C1 segment of cervical spinal cord (tissue), 14 donors: ENCODE results near the gene SULT1C3.
"Not testable (repeated sequence)": the region's sequence is repeated elsewhere in the genome, so short reads cannot be mapped to it uniquely, and the experiment has no call there.

Experiments
- DNase-seq, 14 donors: peaks; one replicate each; lab custom pipeline; 2025; lab: John Stamatoyannopoulos, UW

SULT1C3 gene

DNA sequence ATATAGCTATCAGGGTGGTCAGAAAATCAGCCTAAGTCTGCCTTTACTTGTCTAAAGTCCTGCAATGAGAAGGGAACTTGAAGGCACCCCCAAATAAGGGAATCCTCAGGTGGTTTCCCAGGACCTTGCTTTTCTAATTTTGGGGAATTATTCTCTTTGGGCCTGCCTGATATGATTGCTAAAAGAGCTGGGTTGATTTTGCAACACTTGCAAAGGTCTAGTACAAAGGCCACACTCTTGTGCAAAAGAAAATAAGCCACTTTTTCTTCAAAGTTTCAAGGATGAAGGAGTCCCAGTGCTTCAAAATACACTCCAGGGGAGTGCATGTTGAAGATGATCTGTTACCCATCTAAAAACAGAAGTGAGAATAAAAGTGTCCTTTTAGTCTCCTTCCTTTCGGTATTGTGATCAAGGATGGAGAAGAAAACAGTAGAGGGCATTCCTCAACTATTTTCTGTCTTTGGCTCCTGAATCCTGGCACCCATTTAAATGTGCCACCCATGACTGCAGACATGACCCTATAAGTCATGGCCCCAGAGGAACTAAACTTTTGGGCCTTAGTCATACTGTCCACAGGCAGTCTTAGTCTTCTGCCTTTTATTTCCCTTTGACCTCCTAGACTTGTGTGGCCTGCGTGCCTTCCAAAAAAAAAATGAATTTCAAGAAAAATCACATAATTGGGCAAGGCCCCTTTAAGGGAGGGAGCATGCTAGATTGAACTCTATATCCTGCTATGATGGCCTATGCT is 5.1 kb downstream of the SULT1C3 start:
- DNase-seq, result no peak

- no peak for DNase-seq
These were observed 13.3 kb downstream of the SULT1C3 start for GRCh38 chr2:108253106-108253505.

DNA sequence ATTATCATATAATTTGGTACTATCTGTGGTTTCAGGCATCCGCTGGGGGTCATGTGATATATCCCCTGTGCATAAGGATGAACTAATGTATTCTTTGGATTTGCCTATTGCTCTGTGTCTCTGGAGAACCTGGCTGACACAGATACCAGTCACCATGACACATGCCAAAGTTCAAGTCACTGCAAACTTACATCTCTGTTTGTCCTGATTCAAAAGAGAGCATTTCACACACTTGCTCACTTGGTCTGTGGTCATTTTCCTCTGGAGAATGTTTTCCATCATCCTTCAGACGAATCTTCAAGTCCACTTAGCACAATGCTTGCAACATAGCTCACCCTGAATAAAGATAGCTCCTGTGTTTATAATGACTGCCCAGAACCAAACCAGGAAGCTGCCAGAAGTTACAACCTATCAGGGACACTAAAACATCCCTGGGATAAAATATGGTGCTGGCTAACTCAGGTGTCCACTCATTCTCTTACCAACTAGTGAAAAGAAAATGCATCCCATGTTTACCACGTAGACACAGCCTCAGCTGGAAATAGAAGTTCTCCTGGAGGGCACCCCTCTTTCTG is 18.1 kb downstream of the SULT1C3 start:
- no peak for DNase-seq

GRCh38 chr2:108260773-108261172 is 21.0 kb downstream of the SULT1C3 start:
- no peak for DNase-seq

- DNase-seq, result no peak
These were observed 22.3 kb downstream of the SULT1C3 start for GRCh38 chr2:108262036-108262435.

- no peak for DNase-seq
These were observed 23.6 kb downstream of the SULT1C3 start for GRCh38 chr2:108263401-108263800.

DNA sequence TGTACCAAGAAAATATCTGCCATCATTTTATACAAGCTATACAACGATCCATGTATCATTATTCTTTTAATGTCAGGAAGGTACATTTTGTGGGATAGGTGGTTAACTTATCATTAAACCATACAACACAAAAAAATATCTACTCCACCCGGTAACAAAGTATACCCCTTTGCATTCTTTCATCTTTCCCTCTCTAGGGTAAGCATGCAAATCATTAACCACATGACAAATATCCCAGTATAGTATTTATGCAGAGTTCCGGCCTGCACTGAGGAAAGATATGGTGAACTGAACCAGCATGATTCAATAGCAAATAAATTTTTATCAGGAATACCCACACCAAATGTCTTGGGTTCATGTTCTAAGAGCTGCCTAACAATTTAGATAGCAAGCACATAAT is 26.4 kb downstream of the SULT1C3 start:
- DNase-seq, result no peak

DNA sequence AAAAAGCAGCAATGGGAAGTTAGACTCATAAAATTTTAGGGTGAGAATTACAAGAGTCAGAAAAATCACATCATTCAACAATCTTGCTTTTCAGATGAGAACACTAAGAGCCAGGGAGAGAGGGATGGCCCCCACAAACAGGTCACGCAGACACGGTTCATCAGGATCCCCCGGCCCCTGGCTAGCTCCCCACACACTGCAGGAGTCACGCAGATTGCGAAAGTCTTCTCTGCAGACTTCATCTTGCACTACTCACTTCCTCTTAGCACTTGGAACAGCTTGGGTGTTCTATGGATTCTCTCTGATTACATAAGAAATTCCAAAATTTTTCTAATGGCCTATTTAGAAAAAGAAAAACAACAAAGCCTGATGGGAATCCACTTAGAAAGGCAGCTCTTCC is 27.3 kb downstream of the SULT1C3 start:
- DNase-seq, result no peak

DNA sequence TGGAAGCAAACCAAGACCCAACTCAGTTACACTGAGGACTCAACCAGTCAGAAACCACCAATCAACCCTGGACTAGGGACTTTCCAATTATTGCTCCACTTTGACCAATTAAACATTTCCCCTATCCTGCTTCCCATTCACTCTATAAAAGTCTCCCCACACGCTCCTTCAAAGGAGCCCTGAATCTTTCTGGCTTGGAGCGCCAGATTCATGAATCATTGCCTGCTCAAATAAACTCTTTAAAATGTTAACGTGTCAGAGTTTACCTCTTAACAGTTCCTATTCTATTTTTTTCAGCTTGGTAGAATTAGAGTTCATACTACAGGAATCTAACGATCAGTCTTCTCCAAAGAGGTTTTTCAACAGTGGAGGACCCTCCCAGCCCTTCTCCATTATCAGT is 28.2 kb downstream of the SULT1C3 start:
- DNase-seq, result no peak

- DNase-seq, result no peak
These were observed 30.6 kb downstream of the SULT1C3 start for GRCh38 chr2:108270346-108270745.

DNA sequence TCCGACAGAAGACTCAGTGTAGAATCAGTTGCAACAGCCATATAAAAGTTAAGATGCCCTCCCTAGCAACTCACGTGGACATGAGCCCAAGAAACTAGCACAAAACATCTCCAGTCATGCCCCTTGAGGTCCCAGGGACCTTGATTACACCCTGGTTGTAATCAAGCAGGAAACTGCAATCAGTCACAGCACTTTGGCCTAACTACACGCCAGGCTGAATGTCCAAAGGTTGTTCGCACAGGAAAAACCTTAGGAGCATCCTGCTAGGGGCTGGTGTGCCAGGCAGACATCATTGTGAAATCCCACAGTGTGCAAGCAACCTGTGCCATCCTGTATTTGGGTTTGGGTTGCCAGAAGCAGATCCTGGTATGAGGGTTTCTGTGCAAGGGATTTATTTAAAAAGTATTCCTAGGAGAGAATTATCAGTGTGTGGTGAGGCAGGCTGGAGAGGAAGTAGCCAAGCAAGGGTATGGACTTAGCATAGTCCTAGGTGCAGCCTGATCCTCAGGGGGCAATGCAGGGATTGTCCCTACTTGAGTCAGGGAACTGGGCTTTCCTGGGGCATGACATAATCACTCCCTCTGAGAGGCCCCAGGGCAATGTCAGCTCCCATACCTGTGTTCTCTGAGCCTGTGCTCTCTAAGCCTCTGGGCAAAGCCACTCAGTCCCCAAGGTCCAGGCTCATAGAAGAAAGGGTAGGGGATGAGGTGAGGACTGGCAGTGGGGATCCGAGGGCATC is 31.2 kb downstream of the SULT1C3 start:
- no peak for DNase-seq

DNA sequence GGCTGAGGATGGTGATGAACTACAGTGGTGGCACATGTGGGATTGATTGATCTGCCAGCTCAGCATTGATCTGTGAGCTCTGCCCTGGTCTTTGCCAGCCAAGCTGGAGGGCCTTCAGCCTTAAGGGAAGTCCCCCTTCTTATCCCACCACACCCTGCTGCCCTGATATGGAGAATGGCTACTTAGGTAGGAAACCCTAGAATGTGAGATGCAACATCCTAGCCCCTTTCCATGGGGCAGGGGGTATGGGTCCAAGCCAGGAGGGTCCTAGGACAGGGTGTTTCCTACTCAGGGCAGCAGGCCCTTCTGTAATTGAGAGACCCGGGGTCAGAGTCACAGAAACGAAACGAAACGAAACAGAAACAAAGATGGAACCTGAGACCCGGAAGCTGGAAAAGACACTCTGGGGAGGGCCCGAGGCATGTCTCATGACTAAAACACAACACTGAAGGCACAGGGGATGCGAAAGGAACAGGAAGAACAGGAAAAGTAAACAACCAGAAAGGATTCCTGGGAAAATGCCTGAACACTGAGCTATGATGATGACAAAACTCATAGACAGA is 32.0 kb downstream of the SULT1C3 start:
- no peak for DNase-seq

- DNase-seq, result no peak
These were observed 38.9 kb downstream of the SULT1C3 start for GRCh38 chr2:108278631-108279030.

- DNase-seq, result no peak
These were observed 39.7 kb downstream of the SULT1C3 start for GRCh38 chr2:108279468-108279867.

DNA sequence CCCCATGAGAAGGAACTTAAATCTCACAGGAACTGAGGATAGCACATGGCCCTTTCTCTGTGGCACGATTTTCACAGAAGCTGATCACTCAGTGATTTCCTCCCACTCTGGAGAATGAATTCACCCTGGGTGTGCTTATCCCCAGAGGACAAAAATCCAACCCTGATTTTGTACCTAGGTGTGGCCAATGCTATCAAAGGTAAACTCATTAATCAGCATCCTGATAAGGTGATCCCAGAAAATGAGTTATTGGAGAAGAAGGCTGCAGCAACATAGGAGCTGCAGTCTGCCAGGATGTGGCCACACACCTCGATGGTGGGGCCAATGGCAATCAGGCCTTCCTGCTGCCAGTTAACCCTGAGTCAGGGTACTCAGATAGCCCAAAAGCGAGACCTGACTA is 40.7 kb downstream of the SULT1C3 start:
- DNase-seq, result no peak

DNA sequence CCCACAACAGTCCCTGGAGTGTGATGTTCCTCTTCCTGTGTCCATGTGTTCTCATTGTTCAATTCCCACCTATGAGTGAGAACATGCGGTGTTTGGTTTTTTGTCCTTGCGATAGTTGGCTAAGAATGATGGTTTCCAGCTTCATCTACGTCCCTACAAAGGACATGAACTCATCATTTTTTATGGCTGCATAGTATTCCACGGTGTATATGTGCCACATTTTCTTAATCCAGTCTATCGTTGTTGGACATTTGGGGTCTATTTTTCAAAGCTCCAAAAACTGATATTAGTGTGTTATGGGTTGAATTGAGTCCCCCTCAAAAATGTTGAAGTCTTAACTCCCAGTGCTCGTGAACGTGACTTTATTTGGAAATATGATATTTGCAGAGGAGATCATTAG is 44.8 kb downstream of the SULT1C3 start:
- not testable (repeated sequence) for DNase-seq

DNA sequence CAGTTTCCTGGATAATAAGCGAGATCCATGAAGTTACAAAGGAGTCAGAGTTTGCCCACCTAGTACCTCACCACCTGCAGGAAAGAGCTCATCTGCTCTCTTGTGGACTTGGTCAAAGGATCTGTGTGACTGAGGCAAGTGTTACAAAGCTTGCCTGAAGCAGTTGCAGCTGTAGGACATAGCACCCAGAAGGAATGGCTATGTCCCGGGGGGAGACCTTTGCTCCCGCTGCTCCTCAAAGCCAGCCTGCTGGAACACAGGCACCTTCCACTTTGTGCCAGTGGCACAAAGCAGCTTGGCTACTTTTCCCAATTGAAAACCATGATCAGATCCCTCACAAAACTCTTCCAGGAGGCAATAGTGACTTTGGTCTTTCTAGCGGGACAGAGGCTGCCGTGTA is 45.8 kb downstream of the SULT1C3 start:
- DNase-seq, result no peak

- no peak for DNase-seq
These were observed 47.4 kb downstream of the SULT1C3 start for GRCh38 chr2:108287169-108287568.

GRCh38 chr2:108288534-108289106 is 48.9 kb downstream of the SULT1C3 start, which contains the start of gene SULT1C2:
SULT1C2 (plus strand) TSS chr2:108288895; CDS start chr2:108293668, 4,773 bp downstream.
- DNase-seq, result no peak

- no peak for DNase-seq
These were observed 54.1 kb downstream of the SULT1C3 start for GRCh38 chr2:108293850-108294249.

- DNase-seq, result no peak
These were observed 57.8 kb downstream of the SULT1C3 start for GRCh38 chr2:108297436-108298141.
